ENCODE results near the gene TNFRSF8.

DNA sequence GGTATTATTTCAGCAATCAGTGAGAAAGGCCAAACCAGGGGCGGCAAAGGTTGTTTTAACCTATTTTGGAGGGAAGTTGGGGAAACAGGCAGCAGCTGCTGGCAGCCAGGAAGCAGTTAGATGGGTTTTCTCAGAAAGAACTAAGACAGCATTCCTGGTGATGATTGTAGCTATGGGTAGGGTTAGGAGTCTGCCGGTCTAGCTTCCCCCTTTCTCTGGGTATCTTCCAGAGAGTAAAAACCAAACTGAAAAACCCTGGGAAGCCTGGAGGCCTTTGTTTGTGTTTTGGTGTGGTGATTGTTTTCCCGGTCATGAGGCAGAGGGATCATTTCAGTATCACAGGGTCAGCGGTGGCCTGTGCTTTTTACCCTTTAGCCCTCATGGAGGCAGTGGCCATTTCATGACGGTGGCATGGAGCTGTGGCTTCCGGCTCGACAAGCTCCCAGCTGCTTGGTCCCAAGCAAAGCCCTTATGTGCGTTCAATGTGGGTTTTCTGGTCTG, 84.1 kb downstream of the TNFRSF8 start:
- TF ChIP-seq, protein P1, sequence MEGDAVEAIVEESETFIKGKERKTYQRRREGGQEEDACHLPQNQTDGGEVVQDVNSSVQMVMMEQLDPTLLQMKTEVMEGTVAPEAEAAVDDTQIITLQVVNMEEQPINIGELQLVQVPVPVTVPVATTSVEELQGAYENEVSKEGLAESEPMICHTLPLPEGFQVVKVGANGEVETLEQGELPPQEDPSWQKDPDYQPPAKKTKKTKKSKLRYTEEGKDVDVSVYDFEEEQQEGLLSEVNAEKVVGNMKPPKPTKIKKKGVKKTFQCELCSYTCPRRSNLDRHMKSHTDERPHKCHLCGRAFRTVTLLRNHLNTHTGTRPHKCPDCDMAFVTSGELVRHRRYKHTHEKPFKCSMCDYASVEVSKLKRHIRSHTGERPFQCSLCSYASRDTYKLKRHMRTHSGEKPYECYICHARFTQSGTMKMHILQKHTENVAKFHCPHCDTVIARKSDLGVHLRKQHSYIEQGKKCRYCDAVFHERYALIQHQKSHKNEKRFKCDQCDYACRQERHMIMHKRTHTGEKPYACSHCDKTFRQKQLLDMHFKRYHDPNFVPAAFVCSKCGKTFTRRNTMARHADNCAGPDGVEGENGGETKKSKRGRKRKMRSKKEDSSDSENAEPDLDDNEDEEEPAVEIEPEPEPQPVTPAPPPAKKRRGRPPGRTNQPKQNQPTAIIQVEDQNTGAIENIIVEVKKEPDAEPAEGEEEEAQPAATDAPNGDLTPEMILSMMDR (conservative IDR thresholded peaks at IDR 0.05 in 1 of 2, IDR thresholded peaks at IDR 0.05 in 1 of 2; ENCODE audit: extremely low read depth in 1 of 2, insufficient read depth in 1 of 2, low read depth in 1 of 2, low read length in 2 of 2) = no peak
- no peak for TF ChIP-seq EZH2 (IDR thresholded peaks at IDR 0.05; ENCODE audit: borderline replicate concordance, low read length)

Data from mammary epithelial cell (primary cell).